GM23248 (cell line): ENCODE results near the gene TNFRSF21. TPM values are rescaled to one million over a fixed set of nuclear protein-coding genes. Genes with fewer than 3 reads are reported as not detected.
A peak's percentile ranks its signal among the peaks of the same experiment; 100 is the strongest.
"Not testable (repeated sequence)": the region's sequence is repeated elsewhere in the genome, so short reads cannot be mapped to it uniquely, and the experiment has no call there.

Experiments
- DNase-seq: peaks from one replicate; pipeline ENCODE4 v3.0.0-alpha.2; 2015
- H2AFZ ChIP-seq: fragments of 200-600 bp; sonication (generic); 2 replicates; pipeline ENCODE4 v1.6.1; 2016; ENCODE audit warnings: antibody characterized with exemption
- H3F3A ChIP-seq: fragments of 200-600 bp; sonication (generic); 2 replicates; pipeline ENCODE4 v1.6.1; 2016; ENCODE audit warnings: mild to moderate bottlenecking, antibody characterized with exemption, mixed run types; ENCODE audit not compliant: insufficient read depth
- H3K27ac ChIP-seq: fragments of 200-600 bp; sonication (generic); 2 replicates; pipeline ENCODE4 v1.5.1; 2016; ENCODE audit warnings: mild to moderate bottlenecking
- H3K27me3 ChIP-seq: fragments of 200-600 bp; sonication (generic); replicated peaks from 2 replicates; pipeline ENCODE4 v1.6.1; 2016; ENCODE audit warnings: mild to moderate bottlenecking; ENCODE audit not compliant: insufficient read depth
- H3K36me3 ChIP-seq: fragments of 200-600 bp; sonication (generic); 2 replicates; pipeline ENCODE4 v1.6.1; 2016; ENCODE audit warnings: low read depth, mild to moderate bottlenecking
- H3K4me1 ChIP-seq: fragments of 200-600 bp; sonication (generic); 2 replicates; pipeline ENCODE4 v1.6.1; 2016; ENCODE audit warnings: mild to moderate bottlenecking; ENCODE audit not compliant: insufficient read depth
- H3K4me2 ChIP-seq: fragments of 200-600 bp; sonication (generic); one replicate; pipeline ENCODE4 v1.6.1; 2016; ENCODE audit warnings: mild to moderate bottlenecking; ENCODE audit not compliant: unreplicated experiment
- H3K4me3 ChIP-seq: fragments of 200-600 bp; sonication (generic); 2 replicates; pipeline ENCODE4 v1.5.1; 2016; ENCODE audit warnings: mild to moderate bottlenecking
- H3K79me2 ChIP-seq: fragments of 200-600 bp; sonication (generic); 2 replicates; pipeline ENCODE4 v1.6.1; 2016; ENCODE audit warnings: mild to moderate bottlenecking; ENCODE audit not compliant: insufficient read depth
- H3K9ac ChIP-seq: fragments of 200-600 bp; sonication (generic); 2 replicates; pipeline ENCODE4 v1.6.1; 2016; ENCODE audit warnings: mild to moderate bottlenecking
- H3K9me2 ChIP-seq: fragments of 200-600 bp; sonication (generic); 2 replicates; pipeline ENCODE4 v1.6.1; 2016; ENCODE audit warnings: mixed run types, mild to moderate bottlenecking, moderate library complexity; ENCODE audit not compliant: insufficient read depth
- H3K9me3 ChIP-seq: fragments of 200-600 bp; sonication (generic); one replicate; pipeline ENCODE4 v1.6.1; 2017; ENCODE audit warnings: low read depth
- H4K20me1 ChIP-seq: fragments of 200-600 bp; sonication (generic); 2 replicates; pipeline ENCODE4 v1.6.0; 2016; ENCODE audit not compliant: insufficient read depth
- EZH2 ChIP-seq: fragments of 200-600 bp; sonication (generic); IDR thresholded peaks from 2 replicates; pipeline ENCODE4 v1.6.1; 2018; ENCODE audit warnings: antibody characterized with exemption, mild to moderate bottlenecking; ENCODE audit not compliant: insufficient read depth, poor library complexity, severe bottlenecking
- EZH2phosphoT487 ChIP-seq: fragments of 200-600 bp; sonication (generic); IDR thresholded peaks from 2 replicates; pipeline ENCODE4 v1.6.1; 2018; ENCODE audit warnings: antibody characterized with exemption, moderate library complexity, mild to moderate bottlenecking, low read depth; ENCODE audit not compliant: insufficient read depth
- WGBS, 2 experiments: methylation state at CpG; one replicate each; pipeline ENCODE4 v1.1.6; 2015 to 2017; ENCODE audit warnings: low lambda C conversion rate in 2 of 2, low coverage in 1 of 2; ENCODE audit errors: missing lambda C conversion rate in 2 of 2; 5-methylcytosine and 5-hydroxymethylcytosine counted together
- in situ Hi-C: fragments of 300-500 bp; cut with MboI; formaldehyde crosslinking; loops from 2 replicates; pipeline ENCODE4 v1.15.0; 2020
- polyA plus RNA-seq: library from polyadenylated mRNA; unstranded; fragments of >200 nt; fragmentation: Nextera tagmentation; extraction: Ambion mirVana; gene quantifications from 2 replicates; pipeline ENCODE4 v1.2.1, GENCODE V29; 2016
- total RNA-seq: library from RNA; depleted of rRNA; stranded (reverse); fragments of >200 nt; shearing (Covaris generic); gene quantifications from 2 replicates; pipeline ENCODE4 v1.2.3, GENCODE V29; 2014

The TNFRSF21 gene
- total and polyA plus RNA-seq, 2 experiments from 2014 or later: 3.9 to 8.4 TPM

- no peaks in the 10 kb centered on the region for H3K9me2 ChIP-seq
- H3K9ac ChIP-seq: no peak overlapping the region
- H3K4me3 ChIP-seq: no peak overlapping the region
- no peaks in the 10 kb centered on the region for H3K36me3 ChIP-seq
- H2AFZ ChIP-seq: no peak overlapping the region
- H3K27me3 ChIP-seq: no peaks in the 10 kb centered on the region
- no peak overlapping the region for H3K27ac ChIP-seq
- H3K4me2 ChIP-seq: no peak overlapping the region
- in situ Hi-C loops: no loop called here
- H3K4me1 ChIP-seq: no peaks in the 10 kb centered on the region
- no peak for TF ChIP-seq EZH2phosphoT487
- TF ChIP-seq EZH2: no peak
- WGBS, 2 experiments: 19 to 21% methylated on average over 3 of the region's 3 CpGs
- H3K9me3 ChIP-seq: no peaks in the 10 kb centered on the region
- DNase-seq: peak; percentile 29
- no peaks in the 10 kb centered on the region for H4K20me1 ChIP-seq
- no peaks in the 10 kb centered on the region for H3K79me2 ChIP-seq
- H3F3A ChIP-seq: no peaks in the 10 kb centered on the region
These were observed 31.2 kb downstream of the TNFRSF21 start for GRCh38 chr6:47278545-47278944.

GRCh38 chr6:47277702-47278101, 32.0 kb downstream of the TNFRSF21 start:
- Histone ChIP-seq H3K9me3 (no peaks in the 10 kb centered on the region), H3K27me3 (no peaks in the 10 kb centered on the region), H3K4me3 (no peak overlapping the region), H3K9me2 (no peaks in the 10 kb centered on the region), H3K4me2 (no peak overlapping the region), H3K36me3 (no peaks in the 10 kb centered on the region), H3K27ac (no peak overlapping the region), H2AFZ (no peak overlapping the region), H3K79me2 (no peaks in the 10 kb centered on the region), H3K9ac (no peak overlapping the region), H4K20me1 (no peaks in the 10 kb centered on the region), H3K4me1 (no peaks in the 10 kb centered on the region), H3F3A (no peaks in the 10 kb centered on the region)
- TF ChIP-seq EZH2 (no peak), EZH2phosphoT487 (no peak)
- in situ Hi-C loops: no loop called here
- 46 to 65% methylated on average over 4 of the region's 4 CpGs for WGBS, 2 experiments
- DNase-seq: no peak

GRCh38 chr6:47276377-47276776, 33.3 kb downstream of the TNFRSF21 start:
- Histone ChIP-seq H3K36me3 (no peaks in the 10 kb centered on the region), H3K4me1 (no peaks in the 10 kb centered on the region), H3K27ac (no peak overlapping the region), H3K9me2 (no peaks in the 10 kb centered on the region), H3K79me2 (no peaks in the 10 kb centered on the region), H3K4me3 (no peak overlapping the region), H4K20me1 (no peaks in the 10 kb centered on the region), H3K27me3 (no peaks in the 10 kb centered on the region), H3K9me3 (no peaks in the 10 kb centered on the region), H3F3A (no peaks in the 10 kb centered on the region), H3K4me2 (no peak overlapping the region), H3K9ac (no peak overlapping the region), H2AFZ (no peak overlapping the region)
- 22 to 23% methylated on average over 3 of the region's 3 CpGs for WGBS, 2 experiments
- in situ Hi-C loops: no loop called here
- no peak for DNase-seq
- TF ChIP-seq EZH2: no peak
- TF ChIP-seq EZH2phosphoT487: no peak

GRCh38 chr6:47275640-47276039, 34.1 kb downstream of the TNFRSF21 start:
- Histone ChIP-seq H3K4me3 (no peak overlapping the region), H3K27ac (no peak overlapping the region), H3K9me3 (no peaks in the 10 kb centered on the region), H3K9ac (no peak overlapping the region), H3K4me1 (no peaks in the 10 kb centered on the region), H2AFZ (no peak overlapping the region), H3K4me2 (no peak overlapping the region), H3K79me2 (no peaks in the 10 kb centered on the region), H3K9me2 (no peaks in the 10 kb centered on the region), H4K20me1 (no peaks in the 10 kb centered on the region), H3F3A (no peaks in the 10 kb centered on the region), H3K27me3 (no peaks in the 10 kb centered on the region), H3K36me3 (no peaks in the 10 kb centered on the region)
- TF ChIP-seq EZH2: no peak
- no peak for TF ChIP-seq EZH2phosphoT487
- in situ Hi-C loops: no loop called here
- no peak for DNase-seq
- WGBS, 2 experiments: 35 to 37% methylated on average over 2 of the region's 2 CpGs

GRCh38 chr6:47275132-47275531, 34.6 kb downstream of the TNFRSF21 start:
- H3K4me2 ChIP-seq, H3F3A ChIP-seq, H3K4me1 ChIP-seq, H4K20me1 ChIP-seq, H2AFZ ChIP-seq, H3K27me3 ChIP-seq, H3K9me2 ChIP-seq, H3K9me3 ChIP-seq, H3K4me3 ChIP-seq, H3K9ac ChIP-seq, H3K79me2 ChIP-seq, H3K27ac ChIP-seq, DNase-seq, in situ Hi-C loops, H3K36me3 ChIP-seq: not testable (repeated sequence)
- WGBS, 2 experiments: 63 to 76% methylated on average over 5 of the region's 5 CpGs
